OCI-LY7 (cell line): Measurements from ENCODE around the gene USH2A.

Source experiments
- EZH2phosphoT487 ChIP-seq: fragments of 200-600 bp; sonication (generic); IDR thresholded peaks from 2 replicates; pipeline ENCODE4 v1.6.1; 2018; ENCODE audit warnings: low read depth, borderline replicate concordance, mild to moderate bottlenecking, mixed run types, antibody characterized with exemption, low read length, moderate library complexity, mixed read lengths
- TF ChIP-seq, protein P1 (sequence below): fragments of 200-600 bp; sonication (generic); conservative IDR thresholded peaks from 2 replicates; pipeline ENCODE4 v1.5.1; 2014; ENCODE audit warnings: mild to moderate bottlenecking, antibody characterized with exemption, low read length, moderate library complexity, mixed read lengths

DNA sequence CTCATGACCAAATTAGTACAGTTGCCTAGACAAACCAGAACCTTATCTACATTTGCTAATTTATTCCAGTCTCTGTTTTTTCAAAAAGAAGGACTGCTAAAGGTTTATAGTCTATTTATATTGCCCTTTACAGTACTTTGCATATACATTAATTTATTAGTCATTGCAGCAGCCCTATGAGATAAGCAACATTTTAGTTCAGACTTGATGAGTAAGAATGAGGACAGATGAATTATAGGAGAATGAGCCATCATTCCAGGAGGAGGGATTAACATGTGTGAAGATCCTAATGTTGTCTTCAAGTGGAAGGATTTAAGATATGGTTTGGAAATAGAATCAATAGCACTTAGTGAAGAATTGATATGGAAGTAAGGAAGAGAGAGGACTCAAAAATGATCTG lies 703.7 kb downstream of the USH2A start:
- TF ChIP-seq, protein P1, sequence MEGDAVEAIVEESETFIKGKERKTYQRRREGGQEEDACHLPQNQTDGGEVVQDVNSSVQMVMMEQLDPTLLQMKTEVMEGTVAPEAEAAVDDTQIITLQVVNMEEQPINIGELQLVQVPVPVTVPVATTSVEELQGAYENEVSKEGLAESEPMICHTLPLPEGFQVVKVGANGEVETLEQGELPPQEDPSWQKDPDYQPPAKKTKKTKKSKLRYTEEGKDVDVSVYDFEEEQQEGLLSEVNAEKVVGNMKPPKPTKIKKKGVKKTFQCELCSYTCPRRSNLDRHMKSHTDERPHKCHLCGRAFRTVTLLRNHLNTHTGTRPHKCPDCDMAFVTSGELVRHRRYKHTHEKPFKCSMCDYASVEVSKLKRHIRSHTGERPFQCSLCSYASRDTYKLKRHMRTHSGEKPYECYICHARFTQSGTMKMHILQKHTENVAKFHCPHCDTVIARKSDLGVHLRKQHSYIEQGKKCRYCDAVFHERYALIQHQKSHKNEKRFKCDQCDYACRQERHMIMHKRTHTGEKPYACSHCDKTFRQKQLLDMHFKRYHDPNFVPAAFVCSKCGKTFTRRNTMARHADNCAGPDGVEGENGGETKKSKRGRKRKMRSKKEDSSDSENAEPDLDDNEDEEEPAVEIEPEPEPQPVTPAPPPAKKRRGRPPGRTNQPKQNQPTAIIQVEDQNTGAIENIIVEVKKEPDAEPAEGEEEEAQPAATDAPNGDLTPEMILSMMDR = no peak
- no peak for TF ChIP-seq EZH2phosphoT487
